CD4-positive, alpha-beta T cell treated with Interferon gamma for 1 hour (primary cell): ENCODE results near the gene PROZ.

Experiments used
- DNase-seq: peaks from one replicate; pipeline ENCODE4 v3.0.0-alpha.2; 2020

Gene PROZ

DNA sequence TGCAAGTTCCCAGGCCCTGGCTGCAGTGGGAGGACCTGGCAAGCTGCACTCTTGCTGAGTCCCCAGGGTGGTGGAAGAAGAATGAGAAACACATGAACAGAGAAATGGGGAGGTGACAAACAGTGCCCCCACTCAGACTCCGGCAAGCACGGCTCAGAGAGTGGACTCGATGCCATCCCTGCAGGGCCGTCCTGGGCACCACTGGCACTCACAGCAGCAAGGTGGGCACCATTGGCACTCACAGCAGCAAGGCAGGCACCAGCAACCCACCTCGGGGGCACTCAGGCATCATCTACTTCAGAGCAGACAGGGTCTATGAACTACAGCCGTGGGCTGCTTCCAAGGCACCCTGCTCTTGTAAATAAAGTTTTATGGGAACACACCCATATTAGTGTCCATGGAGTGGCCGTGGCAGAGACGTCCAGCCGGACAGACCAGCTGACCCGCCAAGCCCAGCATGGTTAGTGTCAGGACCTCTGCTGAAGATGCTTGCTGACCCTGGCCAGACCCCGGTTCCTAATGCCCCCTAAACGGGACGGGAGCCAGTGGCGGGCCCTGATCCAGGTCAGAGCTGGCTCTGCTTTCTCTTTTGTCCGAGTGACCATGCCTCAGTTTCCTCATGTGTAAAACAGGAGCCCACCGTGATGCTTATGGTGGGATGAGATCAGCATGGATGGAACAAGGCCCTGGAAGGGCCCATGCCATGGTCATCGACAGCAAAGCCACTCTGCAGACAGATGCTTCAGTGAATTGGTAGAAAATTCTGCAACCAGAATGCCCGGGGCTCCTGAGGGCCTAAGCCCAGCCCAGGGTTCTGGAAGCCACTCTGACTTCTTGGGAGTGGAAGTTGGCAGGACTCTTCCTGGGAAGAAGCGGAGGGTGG lies 37.9 kb upstream of the PROZ start:
- no peak for DNase-seq

DNA sequence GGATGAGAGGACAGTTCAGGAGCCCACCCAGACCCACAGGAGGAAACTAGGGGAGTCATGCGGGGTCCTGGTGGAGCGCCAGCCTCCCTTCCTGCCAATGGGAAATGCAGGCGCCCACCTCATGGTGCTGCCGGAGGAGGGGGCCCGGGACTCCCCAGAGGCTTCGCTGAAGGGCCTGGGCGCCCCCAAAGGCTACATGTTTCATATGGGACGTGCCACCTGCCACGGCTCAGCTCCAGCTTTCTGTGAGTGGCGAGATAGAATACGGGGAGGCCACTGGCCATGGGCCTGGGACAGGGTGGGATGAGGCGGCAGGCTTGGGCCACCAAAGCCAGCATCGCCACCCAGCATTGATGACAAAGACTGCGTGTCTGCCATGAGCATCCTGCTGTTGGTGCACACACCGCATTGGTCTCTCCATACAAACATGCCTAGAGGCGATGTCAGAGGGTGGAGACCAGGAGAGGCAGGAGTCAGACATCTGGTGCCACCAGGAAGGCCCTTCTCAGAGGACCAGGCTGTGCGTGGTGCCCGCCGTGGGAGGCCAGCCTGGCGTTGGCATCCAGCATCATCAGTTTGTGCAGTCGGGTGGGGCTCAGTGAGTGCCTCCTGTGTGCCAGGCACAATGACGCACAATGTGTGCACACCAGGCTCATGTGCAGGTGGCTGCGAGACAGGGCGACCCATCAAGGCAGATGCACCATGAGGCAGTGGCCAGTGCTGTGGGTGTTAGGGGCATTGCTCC lies 37.1 kb upstream of the PROZ start:
- no peak for DNase-seq

DNA sequence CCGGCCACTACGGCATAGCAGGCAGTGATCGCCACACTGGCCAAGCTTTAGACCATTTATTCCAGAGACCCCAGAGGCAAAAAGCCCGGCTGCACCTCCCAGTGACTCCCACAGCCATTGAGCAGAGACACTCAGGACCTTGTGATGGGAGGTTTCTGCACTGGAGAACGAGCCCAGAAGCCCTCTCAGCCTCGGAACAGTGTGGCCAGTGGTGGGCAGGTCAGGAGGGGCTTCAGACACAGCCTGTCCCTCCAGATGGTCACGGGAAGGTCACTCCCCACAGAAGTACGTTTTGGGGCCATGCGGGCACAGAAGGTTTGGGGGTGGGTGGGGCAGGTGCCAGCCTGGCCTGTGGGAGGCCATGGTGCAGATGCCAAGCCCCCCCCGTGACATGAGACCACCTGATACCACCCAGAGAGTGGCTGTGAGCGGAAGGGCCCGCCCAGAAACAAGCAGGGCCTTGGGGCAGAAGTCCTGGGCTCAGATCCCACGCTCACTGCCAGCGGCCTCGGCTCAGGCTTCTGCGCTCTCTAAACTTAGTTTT lies 36.4 kb upstream of the PROZ start:
- no peak for DNase-seq

DNA sequence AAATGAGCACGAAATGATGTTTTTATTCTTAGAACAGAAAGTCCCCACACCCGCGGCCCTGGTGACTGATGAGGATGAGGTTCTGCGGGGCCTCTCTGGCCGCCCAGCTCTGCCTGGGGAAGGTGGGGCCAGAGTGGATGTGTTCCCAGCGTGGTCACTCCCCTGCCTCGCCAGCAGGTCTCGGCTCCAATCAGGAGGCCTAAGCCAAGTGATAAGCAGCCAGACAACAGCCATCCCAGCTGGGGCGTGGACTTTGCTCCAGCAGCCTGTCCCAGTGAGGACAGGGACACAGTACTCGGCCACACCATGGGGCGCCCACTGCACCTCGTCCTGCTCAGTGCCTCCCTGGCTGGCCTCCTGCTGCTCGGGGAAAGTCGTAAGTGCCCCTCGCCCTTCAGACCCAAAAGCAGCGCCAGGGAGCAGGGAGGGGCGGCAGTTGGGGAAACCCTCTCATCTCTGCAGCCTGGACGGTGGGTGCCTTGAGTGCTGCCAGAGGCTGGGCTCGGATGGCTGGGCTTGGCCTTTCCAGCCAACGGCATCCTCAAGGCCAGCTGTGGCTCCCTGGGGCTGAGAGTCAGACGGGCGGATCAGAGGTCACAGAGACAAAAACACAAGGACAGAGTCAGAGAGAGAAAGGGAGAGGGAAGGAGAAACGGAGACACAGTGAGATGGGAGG lies 35.8 kb upstream of the PROZ start, which contains the start of gene F10:
Gene F10 (plus strand): TSS at position 250 of the 676 bp plus-strand sequence. CDS start 57 bp downstream, at position 307.
- no peak for DNase-seq

DNA sequence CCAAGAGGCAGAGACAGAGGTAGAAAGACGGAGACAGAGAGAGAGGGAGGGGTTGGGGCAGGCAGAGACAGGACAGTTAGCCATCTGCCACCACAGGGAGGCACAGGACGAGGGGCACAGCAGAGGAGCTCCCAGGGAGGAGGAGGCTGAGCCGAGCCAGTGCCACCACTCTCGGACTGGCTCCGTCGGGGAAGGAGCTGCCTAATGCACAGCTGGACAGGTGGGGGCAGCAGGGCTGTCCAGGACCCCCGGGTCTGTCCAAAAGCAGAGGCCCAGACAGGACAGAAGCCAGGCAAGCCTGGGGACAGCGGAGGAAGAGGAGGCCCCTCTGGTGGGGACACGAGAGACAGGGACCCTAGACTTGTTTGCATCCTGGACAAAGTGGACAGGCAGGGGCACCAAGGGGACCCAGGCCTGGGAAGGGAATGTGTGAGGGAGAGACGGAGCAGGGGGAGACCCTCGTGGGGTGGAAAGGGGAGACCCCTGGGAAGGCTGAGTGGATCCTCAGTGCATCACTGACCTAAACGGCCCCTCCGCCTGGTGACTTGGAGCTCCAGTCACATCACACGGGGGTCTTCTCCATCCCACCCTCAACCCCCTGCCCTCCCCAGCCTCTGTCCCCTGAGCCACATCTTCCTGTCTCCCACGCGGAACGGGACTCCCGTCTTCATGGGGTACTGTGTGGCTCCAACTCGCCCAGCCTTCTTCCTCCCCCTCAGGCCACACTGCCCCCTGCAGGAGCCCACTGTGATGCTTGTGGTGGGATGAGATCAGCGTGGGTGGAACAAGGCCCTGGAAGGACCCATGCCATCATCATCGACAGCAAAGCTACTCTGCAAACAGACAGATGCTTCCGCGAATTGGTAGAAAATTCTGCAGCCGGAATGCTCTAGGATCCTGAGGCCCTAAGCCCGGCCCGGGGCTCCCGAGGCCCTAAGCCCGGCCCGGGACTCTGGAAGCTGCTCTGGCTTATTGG lies 34.9 kb upstream of the PROZ start:
- DNase-seq: no peak

DNA sequence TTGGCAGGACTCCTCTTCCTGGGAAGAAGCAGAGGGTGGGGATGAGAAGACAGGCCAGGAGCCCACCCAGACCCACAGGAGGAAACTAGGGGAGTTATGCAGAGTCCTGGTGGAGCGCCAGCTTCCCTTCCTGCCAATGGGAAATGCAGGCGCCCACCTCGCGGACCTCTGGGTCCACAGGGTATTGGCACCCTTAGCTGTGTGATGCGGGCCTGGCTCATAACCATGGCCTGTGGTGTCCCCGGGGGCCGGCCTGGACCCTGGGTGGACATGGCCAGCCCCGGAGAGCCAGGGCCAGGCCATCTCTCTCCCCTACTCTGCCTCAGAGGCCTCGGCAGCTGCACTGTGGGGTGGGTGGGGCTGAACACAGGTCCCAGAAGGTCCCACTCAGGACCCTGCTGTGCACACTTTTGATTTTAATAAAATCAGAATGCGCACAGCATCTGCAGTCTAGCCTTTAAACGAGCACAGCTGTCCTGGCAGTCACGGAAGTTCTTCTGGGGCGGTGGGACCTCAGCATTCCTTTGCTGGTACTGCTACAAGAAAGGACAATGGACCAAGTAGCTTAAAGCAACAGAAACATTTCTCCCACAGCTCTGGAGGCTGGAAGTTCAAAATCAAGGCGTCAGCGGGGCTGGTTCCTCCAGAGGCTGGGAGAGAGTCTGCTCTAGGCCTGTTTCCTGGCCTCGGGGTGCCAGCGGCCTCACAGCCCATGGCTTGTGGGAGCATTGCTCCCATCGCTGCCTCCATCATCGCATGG lies 34.1 kb upstream of the PROZ start:
- no peak for DNase-seq

DNA sequence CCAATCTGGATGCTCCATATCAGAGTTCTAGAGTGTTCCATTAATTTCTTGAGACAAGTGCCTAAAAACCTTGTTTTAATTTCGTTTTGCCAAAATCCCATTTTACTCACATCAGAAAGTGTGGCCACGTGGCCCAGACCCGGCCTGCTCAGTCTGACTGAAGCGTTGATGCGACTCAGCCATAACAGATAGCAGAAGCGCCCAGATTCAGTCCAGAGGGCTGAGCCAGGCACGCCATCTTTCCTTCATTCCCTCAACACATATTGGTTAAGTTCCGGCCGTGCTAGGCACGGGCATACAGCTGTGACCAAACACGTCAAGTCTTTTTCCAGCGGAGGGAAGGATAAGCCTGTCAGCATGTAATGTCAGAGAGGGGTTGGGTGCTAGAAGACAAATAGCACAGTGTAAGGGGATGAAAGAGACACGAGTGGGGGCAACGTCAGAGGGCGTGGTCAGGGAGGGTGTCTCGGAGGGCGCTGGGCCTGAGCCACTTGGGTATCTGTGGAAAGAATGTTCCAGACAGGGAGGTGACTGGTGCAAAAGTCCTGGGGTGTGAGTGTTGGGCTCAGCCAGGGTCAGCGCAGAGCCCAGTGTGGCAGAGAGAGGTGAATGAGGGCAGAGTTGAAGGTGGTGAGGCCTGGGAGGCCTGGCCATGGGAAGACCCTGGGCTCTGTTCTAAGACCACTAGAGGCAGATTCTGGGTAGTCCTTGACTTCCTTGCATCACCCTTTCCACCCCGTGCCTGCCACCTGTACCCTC lies 32.8 kb upstream of the PROZ start:
- no peak for DNase-seq

DNA sequence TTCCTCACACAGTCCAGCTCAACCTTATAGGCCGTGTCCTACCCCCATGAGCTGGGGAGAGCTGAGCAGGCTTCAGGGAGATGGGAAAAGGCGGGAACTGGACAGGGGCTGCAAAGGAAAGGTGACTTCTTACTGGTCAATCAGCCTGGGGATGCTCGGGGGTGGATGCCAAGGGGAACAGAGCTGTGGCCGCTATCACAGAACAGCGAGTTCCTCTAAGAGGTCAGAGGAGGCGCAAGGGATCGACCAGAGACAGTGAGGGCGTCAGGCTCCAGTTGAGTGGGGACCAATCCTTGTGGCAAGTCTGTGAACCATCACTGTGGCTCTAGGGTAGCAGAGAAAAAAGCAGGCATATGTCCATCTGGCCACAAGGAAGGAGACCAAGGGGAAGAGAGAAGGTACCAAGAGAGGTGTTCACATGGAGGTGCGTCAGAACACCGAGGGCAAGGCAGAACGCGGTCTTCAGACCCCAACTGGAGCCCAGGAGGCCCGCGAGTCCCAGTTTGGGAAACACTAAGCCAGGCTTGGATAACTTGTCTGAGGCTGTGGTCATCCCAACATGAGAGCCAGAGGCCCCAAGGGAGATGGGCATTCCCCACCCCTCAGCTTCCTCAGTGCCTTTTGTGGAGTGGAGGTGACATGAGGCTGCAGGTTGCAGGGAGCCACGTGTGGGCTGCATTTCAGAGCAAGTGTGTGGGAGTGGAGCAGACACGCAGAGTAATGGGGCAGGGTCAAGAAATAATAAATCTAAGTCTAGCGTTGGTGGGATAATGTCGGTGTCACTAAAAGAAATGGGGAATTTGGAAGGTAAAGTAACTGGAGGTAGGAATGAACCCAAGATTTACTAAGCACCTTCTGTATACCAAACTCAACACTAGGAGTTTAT lies 31.9 kb upstream of the PROZ start:
- DNase-seq: no peak

DNA sequence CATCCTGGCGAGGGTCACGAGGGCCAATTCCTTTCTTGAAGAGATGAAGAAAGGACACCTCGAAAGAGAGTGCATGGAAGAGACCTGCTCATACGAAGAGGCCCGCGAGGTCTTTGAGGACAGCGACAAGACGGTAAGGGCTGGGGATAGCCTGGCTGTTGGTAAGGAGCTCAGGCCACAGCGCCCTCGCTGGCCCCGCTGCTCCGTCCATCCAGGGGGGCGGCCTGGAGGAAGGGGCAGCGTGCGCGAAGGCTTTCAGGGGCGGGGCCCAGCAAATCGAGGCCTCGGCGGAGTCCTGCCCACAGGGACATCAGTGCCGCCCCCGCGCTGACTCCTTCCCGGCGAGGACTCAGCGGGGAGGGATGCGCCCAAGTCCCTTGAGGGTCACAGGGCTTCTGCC lies 29.0 kb upstream of the PROZ start:
- DNase-seq: no peak

DNA sequence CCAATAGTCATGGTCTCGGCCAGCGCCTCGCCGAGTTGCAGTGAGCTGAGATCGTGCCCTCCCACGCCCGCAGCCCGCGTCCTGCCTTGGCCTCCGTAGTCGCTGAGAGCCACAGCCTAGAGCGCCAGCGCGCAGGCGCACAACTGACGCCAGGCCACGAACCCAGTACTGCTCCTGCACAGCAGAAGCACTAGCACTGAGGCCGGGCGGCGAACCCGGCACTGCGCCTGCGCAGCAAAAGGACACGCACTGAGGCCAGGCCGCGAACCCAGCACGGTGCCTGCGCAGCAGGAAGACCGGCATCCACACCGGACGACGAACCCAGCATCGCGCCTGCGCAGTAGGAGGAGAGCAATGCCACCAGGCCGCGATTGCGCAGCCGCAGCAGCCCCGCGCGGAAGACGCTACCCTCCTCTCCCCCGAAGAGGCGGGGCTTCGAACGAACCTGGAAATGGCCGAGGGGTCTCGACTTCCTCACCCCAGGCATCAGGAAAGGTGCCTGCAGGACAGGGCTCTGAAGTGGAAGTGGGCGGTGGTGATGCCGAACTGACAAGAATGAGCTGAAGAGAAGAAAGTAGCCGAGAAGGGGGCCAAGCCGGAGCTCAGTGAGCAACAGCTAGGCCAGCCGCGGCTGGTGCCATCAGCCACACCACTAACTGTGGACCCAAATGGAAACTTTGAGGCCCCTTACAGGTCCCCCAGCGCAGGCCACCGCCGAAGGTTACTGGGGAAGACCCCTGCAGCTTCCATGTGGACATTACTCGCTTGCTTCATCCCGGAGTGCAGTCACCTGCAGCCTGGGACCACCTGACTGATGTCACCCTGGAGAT lies 28.3 kb upstream of the PROZ start:
- no peak for DNase-seq

DNA sequence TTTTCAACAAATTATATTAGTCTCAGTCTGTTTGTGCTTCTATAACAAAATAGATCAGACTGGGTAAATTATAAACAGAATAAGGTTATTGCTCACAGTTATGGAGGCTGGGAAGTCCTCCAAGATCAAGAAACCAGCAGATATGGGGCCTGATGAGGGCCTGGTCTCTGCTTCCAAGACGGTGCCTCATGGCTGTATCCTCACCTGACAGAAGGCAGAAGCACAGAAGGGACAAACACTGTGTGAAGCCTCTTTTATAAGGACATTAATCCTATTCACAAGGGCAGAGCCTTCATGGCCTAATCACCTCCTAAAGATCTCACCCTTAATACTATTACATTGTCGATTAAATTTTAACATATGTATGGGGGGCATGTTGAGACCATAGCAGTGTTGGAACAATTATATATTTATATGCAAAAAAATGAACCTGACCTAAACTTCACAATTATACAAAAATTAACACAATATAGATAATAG lies 23.1 kb upstream of the PROZ start:
- no peak for DNase-seq

DNA sequence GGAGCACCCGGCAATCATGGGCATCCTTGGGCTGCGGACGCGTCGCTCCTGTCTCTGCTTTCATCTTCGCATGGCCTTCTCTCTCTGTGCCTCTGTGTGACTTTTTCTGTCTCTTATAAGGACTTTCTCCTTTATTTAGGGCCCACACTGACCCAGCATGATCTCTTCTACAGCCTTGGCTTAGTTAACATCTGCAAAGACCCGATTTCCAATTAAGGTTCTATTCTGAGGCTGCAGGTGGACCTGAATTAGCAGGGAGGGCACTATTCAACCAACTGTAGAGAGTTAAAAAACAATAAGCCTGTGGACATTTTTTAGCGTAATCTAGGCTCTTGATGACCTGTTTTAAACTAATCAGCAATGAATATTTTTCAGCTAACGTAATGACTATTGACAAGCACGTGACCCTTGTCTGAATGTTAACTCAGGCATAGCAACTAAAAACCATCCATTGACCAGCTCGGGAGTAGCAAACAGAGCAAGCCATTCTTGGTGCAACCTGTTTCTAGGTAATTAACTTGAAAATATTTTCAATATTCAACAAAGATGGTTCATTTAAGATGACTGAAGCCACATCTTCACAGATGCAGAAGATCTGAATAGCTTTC lies 20.7 kb upstream of the PROZ start:
- DNase-seq: no peak

DNA sequence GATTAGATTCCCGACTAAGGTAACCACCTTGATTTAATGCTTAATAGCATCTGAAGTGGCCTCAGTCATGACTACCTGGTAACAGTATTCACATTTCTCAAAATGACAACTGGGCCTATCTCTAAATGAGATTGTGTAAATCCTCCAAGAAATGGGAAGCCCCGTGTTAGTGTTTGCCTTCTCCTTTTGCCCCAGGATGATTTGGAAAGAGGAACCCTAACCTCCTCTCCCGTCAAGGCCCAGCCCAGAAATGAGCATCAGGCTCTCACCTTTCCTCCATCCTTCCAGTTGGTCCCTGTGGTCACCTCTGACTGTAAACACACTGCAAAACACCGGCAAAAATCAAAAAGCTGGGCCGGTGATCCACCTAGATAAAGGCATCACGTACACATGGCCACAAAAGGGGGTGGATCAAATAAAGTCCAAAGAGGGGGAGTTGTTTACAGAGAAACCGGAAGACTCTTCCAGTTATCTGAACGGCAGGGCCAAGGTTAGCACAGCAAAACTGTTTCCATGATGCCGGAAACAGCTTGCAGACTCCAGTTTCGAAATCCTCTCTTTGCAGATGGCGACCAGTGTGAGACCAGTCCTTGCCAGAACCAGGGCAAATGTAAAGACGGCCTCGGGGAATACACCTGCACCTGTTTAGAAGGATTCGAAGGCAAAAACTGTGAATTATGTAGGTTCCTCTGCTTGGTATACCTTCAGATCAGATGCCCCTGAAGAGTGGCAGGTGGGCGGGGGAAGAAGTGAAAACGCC lies 19.5 kb upstream of the PROZ start:
- DNase-seq: no peak

DNA sequence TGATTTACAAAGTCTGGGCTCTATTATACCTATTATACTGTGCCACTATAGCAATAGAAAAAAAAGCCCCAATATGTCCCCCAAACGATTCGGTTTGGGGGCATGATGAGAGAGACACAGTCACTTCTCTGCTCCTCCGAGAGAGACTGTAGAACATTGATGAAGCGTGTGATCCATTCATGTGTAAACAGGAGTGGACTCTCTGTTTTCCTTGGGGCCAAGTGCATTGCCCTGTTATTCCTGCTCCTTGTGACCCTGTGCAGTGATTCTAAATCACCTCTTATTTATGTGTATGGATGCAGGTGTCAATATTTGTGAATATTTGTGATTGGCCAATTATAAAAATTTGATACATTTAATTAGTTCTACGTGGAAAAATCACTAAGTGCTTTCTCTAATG lies 18.9 kb upstream of the PROZ start:
- no peak for DNase-seq

DNA sequence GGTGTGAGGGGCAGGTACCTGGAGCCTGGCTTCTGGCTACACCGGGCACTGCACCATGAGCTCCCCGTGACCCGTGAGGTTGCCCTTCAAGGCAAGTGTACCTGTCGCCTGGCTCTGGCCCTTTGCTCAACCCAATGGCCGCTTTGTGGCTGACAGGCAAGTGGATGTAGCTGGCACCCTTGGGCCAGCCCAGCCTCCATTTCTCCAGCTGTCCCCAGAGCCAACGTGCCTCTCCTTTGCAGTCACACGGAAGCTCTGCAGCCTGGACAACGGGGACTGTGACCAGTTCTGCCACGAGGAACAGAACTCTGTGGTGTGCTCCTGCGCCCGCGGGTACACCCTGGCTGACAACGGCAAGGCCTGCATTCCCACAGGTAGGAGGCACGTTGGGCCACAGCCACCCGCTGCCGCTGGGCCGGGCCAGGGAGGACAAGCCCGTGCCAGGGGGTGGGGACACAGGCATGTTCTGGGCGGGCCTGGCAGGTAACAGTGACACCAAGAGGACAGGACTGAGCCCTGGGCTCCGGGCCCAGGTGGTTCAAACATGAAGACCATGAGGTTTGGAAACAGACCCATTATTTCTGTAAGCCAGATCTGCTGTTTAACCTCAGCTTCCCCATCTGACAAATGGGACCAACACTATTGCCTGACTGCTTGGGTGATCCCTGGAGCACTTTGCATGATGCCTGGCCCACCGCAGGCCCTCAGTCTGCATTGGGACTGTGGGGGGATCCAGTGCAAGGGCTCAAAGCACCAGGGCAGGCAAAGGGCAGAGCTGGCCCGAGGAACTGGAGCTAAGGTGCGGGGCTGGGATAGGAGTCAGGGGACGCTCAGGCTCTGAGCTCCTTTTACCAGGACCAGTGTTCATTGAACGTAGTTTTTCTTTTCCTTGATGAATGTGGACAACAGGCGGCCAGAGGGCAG lies 17.5 kb upstream of the PROZ start:
- DNase-seq: no peak

DNA sequence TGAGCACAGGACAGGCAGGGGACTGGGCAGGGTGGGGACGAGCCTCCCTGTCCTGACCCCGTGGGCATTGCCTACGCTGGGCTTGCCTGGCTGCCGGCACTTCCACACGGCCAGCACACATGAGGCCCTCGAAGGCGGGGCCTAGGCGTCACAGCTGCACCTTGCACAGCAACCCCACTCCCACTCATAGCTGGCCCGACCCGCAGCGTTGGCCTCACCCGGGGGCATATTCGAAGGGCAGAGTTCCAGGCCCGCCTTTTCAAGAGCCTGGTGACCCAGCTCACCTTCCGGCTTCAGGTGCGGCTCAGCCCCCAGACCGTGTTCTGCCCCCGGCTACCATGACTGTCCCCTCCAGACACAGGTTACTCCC lies 16.9 kb upstream of the PROZ start:
- no peak for DNase-seq
